ENCODE data around the gene PCNX2.

GRCh38 chr1:232940262-232940661, 355.3 kb downstream of the PCNX2 start:
- TF ChIP-seq HMGA2 (CRISPR knock-in tag; IDR thresholded peaks at IDR 0.05): no peak
- no peak for TF ChIP-seq ETV6 (CRISPR knock-in tag; IDR thresholded peaks at IDR 0.05)
- TF ChIP-seq ZBTB43 (CRISPR knock-in tag; IDR thresholded peaks at IDR 0.05): no peak
- no peak for TF ChIP-seq CTCF (IDR thresholded peaks at IDR 0.05)
- TF ChIP-seq USF2 (CRISPR knock-in tag; IDR thresholded peaks at IDR 0.05): no peak
- no peak for TF ChIP-seq FOXJ3 (CRISPR knock-in tag; IDR thresholded peaks at IDR 0.05; ENCODE audit: borderline replicate concordance)
- no peak for TF ChIP-seq NFYB (CRISPR knock-in tag; conservative IDR thresholded peaks at IDR 0.05; ENCODE audit: low read depth)
- TF ChIP-seq MLX (CRISPR knock-in tag; IDR thresholded peaks at IDR 0.05): no peak
- no peak for TF ChIP-seq PREB (CRISPR knock-in tag; IDR thresholded peaks at IDR 0.05; ENCODE audit: borderline replicate concordance)
- no peak for TF ChIP-seq TEAD1 (CRISPR knock-in tag; IDR thresholded peaks at IDR 0.05)
- TF ChIP-seq TEAD4 (CRISPR knock-in tag; IDR thresholded peaks at IDR 0.05): no peak
- no peak for TF ChIP-seq NR1H2 (CRISPR knock-in tag; IDR thresholded peaks at IDR 0.05)

All from WTC11 (cell line).